Upper lobe of left lung (tissue), 4 donors: Measurements from ENCODE around the gene PPARD.

ENCODE experiments used
- EP300 ChIP-seq, 4 donors: sonication (generic); formaldehyde crosslinking; IDR thresholded peaks; one replicate each; pipeline ENCODE4 v1.5.1; 2017; ENCODE audit warnings: antibody characterized with exemption in 4 of 4, control low read depth in 2 of 4
- POLR2A ChIP-seq, 4 donors: fragments of 450-650 bp; IDR thresholded peaks; one replicate each; pipeline ENCODE4 v1.5.1; 2016 to 2017; ENCODE audit warnings: antibody characterized with exemption in 4 of 4, mild to moderate bottlenecking in 2 of 4
- POLR2AphosphoS5 ChIP-seq, 2 donors: sonication (generic); formaldehyde crosslinking; IDR thresholded peaks; one replicate each; pipeline ENCODE4 v1.5.1; 2017; ENCODE audit warnings: antibody characterized with exemption in 2 of 2
- TF ChIP-seq, protein P1 (sequence below), 6 experiments: fragments of 450-650 bp in 4 of 6; fragments of 200-600 bp in 2 of 6; sonication (generic) in 2 of 6; IDR thresholded peaks; one replicate each; pipeline ENCODE4 v1.5.1; 2016 to 2019; ENCODE audit warnings: antibody characterized with exemption in 6 of 6

DNA sequence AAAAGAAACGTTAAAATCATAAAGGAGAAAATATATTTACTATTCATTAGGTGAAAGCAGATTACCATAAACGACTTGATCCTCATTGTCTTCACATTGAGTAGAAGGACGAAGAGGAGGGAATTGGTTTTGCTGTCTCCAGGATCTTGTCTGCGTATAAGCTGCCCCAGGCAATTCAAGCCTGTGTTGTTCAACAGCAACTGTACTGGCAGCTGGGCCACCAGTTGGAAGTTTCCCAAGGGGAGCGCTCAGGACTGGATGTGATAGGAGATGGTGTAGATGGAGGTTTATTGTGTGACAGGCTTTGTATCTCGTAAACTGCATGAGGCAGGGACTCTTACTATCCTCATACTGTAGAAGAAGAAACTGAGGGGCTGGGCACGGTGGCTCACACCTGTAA is 105.8 kb downstream of the PPARD start:
- TF ChIP-seq POLR2A (IDR thresholded peaks at IDR 0.05): no peak
- TF ChIP-seq, protein P1, sequence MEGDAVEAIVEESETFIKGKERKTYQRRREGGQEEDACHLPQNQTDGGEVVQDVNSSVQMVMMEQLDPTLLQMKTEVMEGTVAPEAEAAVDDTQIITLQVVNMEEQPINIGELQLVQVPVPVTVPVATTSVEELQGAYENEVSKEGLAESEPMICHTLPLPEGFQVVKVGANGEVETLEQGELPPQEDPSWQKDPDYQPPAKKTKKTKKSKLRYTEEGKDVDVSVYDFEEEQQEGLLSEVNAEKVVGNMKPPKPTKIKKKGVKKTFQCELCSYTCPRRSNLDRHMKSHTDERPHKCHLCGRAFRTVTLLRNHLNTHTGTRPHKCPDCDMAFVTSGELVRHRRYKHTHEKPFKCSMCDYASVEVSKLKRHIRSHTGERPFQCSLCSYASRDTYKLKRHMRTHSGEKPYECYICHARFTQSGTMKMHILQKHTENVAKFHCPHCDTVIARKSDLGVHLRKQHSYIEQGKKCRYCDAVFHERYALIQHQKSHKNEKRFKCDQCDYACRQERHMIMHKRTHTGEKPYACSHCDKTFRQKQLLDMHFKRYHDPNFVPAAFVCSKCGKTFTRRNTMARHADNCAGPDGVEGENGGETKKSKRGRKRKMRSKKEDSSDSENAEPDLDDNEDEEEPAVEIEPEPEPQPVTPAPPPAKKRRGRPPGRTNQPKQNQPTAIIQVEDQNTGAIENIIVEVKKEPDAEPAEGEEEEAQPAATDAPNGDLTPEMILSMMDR (IDR thresholded peaks at IDR 0.05): no peak
- TF ChIP-seq POLR2AphosphoS5 (IDR thresholded peaks at IDR 0.05): no peak
- TF ChIP-seq EP300 (IDR thresholded peaks at IDR 0.05): no peak
